Measurements from ENCODE around the gene IL25.

- no peak for TF ChIP-seq EZH2 (IDR thresholded peaks at IDR 0.05; ENCODE audit: insufficient read depth, poor library complexity, severe bottlenecking)
- TF ChIP-seq EZH2phosphoT487 (IDR thresholded peaks at IDR 0.05; ENCODE audit: insufficient read depth, low read depth) = no peak
Measured at GRCh38 chr14:23370221-23370620, 2.4 kb upstream of the IL25 start.
